Measurements from ENCODE around the gene FXYD7. TPM values are rescaled to one million over a fixed set of nuclear protein-coding genes. Genes with fewer than 3 reads are reported as not detected.

Gene FXYD7
- polyA plus RNA-seq, 1 donor: 0.65 TPM

DNA sequence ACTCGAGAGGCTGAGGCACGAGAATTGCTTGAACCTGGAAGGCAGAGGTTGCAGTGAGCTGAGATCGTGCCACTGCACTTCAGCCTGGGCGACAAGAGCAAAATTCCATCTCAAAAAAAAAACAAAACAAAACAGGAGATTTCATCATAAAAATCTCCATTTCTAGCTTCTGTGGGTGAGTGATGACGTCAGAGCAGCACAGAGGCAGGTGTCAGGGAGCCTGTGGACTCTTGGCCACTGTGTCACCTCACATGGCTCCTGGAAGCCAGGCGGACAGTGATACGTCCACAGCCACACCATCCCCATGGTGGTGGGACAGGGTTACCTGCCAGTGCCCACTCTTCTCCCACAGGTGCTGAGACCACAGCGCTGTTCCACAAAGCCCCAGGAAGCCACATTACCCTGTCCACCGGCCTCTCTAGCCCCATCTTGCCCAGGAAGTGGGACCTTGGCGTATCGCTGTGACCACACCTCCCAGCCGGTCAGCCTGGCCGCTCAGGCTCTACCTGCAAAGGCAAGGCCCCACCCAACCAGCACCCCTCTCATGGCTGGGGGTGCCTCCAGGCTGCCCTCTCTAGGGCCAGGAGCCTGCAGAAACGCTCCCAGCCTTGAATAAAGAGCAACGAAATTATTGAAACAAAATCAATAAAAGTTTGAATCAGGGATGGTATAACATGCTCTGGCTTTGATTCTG, 29.9 kb upstream of the FXYD7 start:
- DNase-seq: no peak

DNA sequence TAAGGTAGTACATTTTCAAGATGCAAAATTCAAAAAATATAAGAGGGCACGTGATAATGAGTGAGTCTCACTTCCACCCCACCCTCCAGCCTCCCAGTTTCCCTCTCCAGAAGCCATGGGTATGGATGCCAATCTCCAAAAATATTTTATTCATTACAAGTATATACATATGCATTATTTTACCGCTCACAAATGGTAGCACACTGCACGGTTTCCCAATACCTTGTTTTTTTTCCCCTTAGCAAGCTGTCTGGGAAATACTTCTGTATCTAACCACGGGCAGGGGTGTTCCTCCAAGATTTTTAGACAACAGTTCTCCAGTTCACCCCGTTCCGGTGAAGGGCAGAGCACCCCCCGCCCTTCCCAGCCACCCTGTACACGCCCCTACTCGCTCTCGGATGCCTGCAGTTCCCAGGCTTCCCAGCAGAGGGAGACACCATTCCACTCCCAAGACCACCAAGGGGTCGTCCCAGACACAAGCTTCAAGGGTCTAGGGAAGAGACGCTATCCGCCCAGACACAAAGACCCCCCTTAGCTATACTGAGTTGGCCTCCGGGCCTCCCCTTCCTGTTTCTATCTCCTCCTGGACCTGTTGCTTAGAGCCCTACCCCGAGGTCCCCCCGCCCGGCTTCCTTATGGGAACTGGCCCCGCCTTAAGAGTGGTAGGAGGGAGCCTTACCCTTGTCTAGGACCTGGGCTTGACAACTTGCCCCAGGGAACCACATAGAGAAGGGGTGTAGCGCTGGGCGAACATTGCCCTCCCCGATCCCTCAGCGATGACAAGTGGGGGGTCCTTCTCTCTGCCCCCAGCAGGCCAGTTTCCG, 28.5 kb upstream of the FXYD7 start:
- DNase-seq: peak; percentile 76

DNA sequence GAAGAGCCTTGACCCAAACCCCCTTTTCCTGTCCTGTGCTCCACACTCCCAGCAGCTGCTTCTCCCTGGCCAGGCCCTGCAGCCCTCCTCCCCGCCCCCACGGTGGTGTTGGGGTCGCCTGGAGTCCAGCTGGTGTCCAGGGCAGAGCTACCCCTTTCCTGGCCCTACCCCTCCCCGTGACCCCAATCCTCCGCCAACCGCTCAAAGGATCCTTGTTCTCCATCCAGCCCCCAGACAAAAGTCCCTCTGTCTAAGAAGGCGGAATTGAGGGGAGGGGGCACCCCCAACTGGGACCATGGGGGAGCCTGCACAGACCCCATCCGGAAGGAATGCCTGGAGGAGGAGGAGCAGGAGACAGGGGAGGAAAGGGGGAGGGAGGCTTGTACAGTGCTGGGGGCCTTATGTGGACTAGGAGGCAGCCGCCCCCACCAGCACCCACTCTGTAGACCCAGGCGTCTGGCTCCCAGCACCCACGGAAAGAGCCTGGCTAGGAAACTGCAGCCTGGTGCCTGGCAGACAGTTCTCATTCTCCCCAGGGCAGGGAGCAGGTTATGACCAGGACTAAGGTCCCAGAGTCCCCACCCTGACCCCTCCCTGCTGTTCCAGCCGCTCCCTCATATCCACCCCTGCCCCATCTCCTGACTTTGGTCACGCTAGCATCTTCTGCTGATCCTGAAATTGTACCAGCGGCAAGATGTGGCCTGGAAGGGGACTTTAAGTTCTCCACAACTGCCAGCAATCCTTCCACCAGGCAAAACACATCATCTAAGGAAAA, 27.7 kb upstream of the FXYD7 start, which contains the start of gene FXYD3:
FXYD3 (plus strand) TSS at position 647 of the 775 bp plus-strand sequence. CDS start 3,554 bp downstream, outside the sequence.
- no peak for DNase-seq

DNA sequence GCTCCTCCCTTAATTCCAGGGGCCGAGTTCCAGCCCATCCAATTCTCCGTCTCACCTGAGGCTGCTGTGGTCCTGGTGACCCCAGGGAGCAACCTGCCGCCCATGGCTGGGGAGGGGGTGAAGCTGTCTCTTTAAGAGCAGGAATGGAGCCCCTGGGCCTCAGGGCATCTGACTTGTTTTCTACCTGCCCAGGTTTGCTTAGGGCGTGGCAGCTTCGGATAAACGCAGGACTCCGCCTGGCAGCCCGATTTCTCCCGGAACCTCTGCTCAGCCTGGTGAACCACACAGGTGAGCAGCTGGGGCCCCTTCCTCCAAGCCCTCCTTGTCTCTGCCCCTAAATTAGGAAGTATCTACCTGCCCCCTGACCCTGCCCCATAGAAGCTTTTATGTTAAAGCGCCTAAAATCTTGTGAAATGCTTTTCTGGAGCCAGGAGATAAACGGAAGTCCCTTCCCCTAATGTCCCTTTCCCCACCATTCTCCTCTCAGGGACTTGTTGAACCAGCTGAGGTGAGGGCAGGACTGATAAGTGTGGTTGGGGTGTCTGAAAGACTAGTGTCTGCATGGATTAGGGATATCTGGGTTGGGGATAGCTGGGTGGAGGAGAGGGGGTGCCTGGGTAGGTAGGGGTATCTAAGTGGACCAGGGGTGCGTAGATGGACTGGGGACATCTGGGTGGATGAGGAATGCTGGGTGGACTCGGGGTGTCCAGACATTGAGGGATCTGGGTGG, 26.8 kb upstream of the FXYD7 start:
- DNase-seq: no peak

DNA sequence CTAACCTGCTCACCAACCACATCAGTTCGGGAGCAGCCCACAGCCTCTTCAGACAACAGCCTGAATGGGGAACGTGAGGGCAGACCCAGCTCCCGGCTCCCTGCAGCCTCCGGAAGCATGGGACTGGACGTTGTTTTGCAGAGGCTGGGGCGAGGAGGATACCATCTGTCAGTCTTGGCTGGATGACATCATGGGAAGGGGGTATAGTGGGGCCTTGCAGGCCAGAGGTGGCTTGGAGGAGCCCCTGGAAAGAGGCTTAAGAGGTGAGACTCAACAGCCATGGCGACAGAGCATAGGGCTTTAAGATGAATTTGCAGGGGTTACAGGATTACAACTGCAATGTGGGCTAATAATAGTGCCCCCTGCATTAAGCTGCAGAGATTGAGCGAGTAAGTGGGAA, 25.9 kb upstream of the FXYD7 start:
- DNase-seq: no peak

DNA sequence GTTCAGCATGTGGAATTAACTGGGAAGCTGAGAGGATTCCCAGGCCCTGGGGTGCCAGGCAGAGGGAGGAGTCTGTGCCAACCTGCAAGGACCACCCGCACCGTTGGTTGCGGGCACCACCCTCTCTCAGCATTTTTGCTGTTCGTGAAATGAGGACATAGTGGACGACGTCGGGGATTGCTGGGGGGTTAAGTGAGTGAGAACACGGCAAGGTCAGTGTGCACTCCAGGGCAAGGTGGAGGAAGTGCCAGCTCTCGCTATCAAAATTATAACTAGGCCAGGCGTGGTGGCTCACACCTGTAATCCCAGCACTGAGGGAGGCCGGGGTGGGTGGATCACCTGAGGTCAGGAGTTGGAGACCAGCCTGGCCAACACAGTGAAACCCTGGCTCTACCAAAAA, 25.3 kb upstream of the FXYD7 start:
- DNase-seq: no peak

DNA sequence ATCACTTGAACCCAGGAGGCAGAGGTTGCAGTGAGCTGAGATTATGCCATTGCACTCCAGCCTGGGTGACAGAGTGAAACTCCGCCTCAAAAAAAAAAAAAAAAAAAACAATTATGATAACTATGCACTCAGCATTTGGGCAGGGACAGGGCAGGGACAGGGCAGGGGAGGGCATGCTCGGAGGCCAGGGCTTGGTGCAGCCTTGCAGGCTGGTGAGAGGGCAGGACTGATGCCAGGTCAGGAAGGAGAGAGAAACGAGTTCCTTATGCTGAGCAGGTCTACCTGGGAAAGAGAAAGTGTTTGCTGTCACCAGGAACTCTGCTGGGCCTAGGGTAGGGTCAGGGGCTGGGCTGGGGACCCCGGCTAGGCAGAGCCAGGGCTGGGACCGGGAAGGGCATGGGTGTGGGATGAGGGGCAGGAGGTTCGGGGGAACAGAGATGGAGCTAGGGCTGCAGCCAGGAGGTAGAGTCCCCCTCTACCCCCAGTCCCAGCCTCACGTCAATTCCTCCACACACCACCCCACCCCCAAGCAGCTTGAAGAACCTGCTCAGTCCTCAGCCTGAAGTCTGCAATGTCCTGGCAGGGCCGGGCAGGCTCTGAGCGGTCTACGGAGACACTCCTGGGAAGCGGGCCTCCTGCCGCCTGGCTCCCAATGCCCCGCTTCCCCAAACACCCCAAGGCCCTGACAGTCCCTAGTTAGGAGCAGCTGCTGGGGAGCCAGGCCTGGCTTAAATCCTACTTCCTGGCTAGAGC, 24.6 kb upstream of the FXYD7 start:
- DNase-seq: no peak

DNA sequence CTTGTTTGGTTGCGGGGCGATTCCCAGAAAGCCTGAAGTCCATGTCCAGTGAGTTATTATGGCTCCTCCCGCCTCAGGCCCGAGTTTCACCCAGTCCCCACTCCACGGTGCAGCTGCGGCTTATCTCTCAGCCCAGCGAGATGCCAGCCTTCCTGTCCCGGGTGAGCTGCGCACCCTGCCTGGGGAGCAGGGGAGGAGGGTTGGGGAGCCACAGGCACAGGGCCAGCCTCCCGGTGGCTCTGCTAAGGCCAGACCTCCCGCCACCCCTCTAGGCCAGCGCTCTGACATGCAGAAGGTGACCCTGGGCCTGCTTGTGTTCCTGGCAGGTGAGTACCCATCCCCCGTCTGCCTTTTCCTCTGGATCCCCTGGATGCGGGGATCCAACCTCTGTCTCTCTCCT, 24.0 kb upstream of the FXYD7 start:
- no peak for DNase-seq

DNA sequence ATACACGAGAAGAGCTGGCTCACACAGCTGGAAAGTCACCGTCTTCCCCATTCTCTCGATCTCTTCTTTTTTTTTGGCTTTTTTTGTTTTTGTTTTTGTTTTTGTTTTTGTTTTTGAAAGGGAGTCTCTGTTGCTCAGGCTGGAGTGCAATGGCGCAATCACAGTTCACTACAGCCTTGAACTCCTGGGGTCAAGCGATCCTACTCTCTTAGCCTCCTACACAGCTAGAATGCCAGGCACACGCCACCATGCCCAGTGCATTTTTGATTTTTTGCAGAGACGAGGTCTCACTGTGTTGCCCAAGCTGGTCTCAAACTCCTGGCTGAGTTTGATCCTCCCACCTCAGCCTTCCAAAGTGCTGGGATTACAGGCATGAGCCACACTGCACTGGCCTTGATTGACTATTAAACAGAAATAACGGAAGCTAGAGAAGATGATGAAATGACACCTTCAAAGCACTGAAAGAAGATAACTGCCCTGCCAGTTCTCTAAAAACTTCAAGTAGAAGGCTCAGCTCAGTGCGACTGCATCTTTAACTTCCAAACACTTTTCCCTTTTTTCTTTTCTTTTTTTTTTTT, 23.4 kb upstream of the FXYD7 start:
- DNase-seq: no peak

DNA sequence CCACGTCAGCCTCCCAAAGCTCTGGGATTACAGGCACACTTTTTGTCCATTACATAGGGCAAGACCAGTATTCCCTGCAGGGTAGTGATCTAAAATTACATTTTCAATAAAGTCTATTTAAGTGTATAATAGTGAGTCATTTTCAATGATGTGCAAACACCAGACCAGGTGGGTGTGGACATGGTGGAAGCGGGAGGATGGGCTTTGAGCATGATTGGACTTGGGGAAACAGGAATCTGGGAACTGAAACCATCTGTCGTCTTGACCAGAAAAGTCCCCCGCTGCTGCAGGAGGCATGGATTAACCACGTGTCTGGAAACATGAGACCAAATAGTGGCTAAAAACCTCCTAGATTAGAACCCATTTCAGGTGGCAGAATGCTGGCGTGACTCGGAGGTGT, 22.6 kb upstream of the FXYD7 start:
- DNase-seq: no peak

DNA sequence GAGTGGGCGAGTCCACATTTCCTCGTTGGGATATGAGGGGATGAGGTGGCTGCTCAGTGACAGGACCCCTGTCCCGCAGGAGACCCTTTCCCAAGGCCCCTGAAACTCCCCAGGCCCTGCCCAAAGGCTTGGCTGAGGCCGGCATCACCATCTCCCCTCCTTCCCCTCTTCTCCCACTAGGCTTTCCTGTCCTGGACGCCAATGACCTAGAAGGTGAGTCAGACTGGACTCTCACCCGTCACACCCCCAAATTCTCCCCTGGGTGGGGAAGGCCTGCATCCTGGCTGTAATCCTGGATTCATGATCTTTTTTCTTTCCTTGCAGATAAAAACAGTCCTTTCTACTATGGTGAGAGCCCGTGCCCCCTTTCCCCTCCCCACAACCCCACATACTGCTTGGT, 22.2 kb upstream of the FXYD7 start:
- DNase-seq: no peak

DNA sequence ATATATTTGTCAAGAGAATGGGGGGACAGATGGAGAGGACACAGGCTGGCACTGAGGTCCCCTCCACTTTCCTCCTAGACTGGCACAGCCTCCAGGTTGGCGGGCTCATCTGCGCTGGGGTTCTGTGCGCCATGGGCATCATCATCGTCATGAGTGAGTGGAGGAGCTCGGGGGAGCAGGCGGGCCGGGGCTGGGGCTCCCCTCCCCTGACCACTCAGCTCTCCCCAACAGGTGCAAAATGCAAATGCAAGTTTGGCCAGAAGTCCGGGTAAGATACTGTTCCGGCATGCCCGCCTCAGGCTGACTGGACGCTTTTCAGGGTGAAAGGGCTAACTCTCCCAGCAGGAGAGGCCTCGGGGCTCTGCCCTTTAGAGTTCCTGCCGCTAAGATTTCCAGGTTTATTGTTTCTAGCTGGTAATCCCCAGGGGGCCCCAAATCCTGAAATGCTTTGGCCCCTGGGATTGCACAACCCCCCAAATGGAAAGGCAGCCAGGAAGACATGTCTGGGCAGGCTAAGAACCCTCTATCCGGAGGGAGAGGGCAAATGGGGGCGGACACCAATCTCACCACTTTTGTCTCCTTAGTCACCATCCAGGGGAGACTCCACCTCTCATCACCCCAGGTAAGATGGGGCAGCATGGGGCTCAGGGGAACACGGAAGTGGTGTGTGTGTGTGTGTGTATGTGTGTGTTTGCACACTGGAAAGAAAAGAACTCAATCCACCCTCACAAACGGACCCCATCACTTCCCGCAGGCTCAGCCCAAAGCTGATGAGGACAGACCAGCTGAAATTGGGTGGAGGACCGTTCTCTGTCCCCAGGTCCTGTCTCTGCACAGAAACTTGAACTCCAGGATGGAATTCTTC, 20.1 kb upstream of the FXYD7 start:
- DNase-seq: no peak

DNA sequence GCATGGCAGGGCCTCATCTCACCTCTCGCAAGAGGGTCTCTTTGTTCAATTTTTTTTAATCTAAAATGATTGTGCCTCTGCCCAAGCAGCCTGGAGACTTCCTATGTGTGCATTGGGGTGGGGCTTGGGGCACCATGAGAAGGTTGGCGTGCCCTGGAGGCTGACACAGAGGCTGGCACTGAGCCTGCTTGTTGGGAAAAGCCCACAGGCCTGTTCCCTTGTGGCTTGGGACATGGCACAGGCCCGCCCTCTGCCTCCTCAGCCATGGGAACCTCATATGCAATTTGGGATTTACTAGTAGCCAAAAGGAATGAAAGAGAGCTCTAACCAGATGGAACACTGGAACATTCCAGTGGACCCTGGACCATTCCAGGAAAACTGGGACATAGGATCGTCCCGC, 19.5 kb upstream of the FXYD7 start:
- no peak for DNase-seq

DNA sequence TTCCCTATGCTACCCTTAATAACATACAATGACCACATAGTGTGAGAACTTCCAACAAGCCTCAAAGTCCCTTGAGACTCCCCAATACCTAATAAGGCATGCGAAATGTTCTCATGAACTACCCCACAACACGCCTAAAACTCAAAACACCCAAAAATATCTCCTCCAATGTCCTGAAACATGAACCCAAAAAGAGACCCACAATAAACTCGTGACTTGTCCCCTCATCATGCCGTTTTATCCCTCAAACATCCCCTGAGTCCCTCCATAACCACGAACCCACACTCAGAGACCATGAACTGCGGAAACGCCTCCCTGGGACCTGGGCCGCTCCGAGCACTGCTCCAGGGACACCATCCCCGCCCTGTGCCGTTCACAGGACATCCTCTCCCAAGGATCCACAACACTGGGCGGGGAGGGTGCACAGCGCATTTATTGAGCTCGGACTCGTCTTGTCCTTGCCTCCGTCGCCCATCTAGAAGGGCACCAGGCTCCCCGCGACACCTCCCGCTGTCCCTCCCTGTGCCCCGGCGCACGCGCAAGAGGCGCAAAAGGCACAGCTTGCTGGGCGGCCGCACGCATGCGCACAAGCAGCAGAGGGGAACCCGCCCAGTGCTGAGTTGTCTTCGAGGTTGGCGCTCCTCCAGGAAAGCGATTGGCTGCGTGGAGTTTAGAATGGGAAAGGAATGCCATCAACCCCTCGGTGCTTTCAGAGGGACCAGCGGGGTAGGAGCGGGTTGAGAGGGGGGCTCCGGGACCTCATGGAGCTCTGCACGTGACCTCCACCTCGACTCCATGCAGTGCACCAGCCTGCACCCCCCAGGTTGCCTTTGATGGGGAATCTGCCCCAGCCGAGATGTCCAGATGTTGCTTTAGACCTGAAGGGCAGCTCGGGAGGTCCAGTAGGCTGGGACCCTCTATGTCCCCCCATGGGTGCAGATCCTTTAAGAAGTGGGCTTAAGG, 18.7 kb upstream of the FXYD7 start:
- peak; percentile 97 for DNase-seq

DNA sequence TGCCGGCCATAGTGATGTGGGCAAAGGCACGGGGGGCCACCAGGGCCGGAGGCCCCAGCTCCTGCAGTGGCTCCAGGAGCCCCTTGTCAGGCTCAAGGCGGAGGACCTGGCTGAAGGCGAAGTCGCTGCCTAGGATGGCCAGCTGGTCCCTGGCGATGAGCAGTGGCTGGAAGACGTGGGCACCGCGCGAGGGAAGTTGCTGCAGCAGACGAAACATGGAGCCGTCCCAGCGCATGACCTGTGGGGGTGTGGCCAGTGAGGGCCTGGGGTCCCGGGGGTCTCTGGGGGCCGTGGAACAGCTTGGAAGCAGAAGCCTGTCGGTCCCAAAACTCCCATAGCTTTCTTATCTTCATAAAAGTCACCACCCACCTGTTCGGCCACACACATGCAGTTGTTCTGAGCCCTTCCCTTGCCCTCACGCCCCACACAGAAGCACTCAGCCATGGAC, 17.8 kb upstream of the FXYD7 start:
- DNase-seq: no peak

DNA sequence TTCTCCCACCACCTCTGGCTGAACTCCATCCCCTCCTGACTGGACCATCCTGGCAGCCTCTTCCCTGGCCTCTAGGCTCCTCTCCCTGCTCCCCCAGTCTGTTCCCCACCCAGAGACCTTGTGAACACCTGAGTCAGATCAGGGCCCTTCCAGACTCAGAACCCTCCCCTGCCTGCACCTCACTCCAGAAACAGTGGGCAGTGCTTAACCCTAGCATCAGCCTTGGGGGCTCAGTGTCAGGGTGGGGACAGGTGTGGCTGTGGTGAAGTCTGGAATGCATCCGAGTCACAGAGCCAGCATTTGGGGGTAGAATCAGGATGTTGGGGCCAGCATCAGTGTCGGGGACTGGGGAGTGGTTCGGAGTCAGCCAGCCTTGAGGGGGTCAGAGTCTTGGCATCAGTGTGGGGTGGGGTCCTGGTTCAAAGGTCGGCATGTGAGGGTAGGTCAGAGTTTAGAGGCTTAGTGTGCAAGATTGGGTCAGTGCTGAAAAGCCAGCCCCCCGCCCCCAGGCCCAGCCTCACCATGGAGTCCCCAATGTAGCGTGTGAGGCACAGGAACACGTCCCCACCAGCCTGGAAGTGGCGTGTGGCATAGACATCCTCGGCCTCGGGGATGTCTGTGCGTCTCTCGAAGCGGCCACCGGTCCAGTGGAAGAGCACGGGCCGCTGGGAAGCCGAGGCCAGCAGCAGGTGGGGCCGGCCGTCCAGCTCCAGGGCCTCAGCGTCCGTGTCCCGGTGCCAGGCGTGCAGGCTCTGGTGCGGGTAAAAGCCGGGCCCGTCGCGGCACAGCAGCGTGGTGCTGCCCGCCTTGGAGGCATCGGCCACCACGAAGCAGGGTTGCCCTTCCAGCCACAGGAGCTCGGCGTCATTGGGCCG, 17.1 kb upstream of the FXYD7 start:
- DNase-seq: no peak

DNA sequence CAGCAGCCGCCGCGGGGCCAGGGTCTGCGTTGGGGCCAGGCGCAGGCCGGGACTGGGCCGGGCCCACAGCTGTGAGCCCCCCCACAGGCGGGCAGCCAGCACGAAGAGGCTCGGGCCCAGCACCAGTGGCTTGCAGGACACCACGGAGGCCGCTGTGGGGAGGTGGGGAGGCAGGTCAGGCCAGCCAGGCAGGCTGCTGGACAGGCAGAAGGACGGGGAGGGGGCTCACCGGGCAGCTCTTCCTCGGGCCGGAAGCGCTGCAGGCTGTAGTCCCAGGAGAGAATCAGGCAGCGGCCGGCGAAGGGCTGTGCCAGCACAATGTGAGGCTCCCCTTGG, 16.5 kb upstream of the FXYD7 start:
- DNase-seq: peak; percentile 53

DNA sequence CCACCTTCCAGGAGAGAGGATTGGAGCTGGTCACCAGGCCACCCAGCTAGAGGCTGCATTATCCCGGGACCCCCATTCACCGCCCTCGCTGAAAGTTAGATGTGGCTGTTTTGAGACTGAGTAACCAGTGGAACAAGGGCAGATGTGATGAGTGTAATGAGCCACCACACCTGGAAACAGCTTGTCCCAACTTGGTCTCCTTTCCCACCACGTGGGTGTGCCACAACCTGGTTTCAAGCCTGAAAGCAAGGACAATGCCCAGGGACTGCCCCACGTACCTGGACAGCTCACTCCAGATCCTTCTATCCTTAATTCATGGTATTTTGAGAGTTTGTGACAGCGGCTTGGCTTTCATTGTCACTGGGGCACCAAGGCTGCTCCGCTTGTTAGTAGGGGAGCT, 15.2 kb upstream of the FXYD7 start:
- no peak for DNase-seq

Measured in hindlimb muscle (tissue), 1 donor.